HCT116 (cell line): ENCODE results near the gene PLCL2. TPM values are rescaled to one million over a fixed set of nuclear protein-coding genes. Genes with fewer than 3 reads are reported as not detected.

Source experiments
- ATAC-seq: fragments of 200-7000 bp; cut with Tn5 transposase; 2 replicates; pipeline ENCODE4 v1.9.1; 2020; ENCODE audit warnings: mild to moderate bottlenecking, moderate library complexity
- BruUV-seq: library from RNA; stranded (reverse); fragments of 400-500 nt; replicated peaks from 2 replicates; lab custom pipeline; 2021; lab: Mats Ljungman, UMichigan
- CTCF ChIA-PET: fragments of 300-600 bp; sonication (Branson Sonifier 250); formaldehyde crosslinking; loops from one replicate; lab custom pipeline; 2021; ENCODE audit warnings: antibody characterized with exemption; lab: Charles Lee
- POLR2A ChIA-PET: fragments of 300-600, 350-600 bp; sonication (Branson Sonifier 250); formaldehyde crosslinking; loops from one replicate; lab custom pipeline; 2021; ENCODE audit warnings: antibody characterized with exemption; lab: Charles Lee
- RAD21 ChIA-PET, 2 experiments: fragments of 300-600 bp; sonication (Branson Sonifier 250); formaldehyde crosslinking; loops; one replicate each; lab custom pipeline; 2023; ENCODE audit warnings: low total read pairs in 2 of 2; ENCODE audit not compliant: uncharacterized antibody in 2 of 2, unreplicated experiment in 2 of 2, low non-redundant PET in 1 of 2; lab: Charles Lee
- DNase-seq: peaks from one replicate; pipeline ENCODE4 v3.0.0-alpha.2; 2010; ENCODE audit warnings: low read depth, low spot score
- H2AFZ ChIP-seq: fragments of 200-600 bp; shearing (Covaris generic), sonication (generic); 2 replicates; pipeline ENCODE4 v1.6.1; 2017; ENCODE audit warnings: low read depth, mixed run types, mixed read lengths, antibody characterized with exemption, low read length; ENCODE audit not compliant: poor library complexity, severe bottlenecking
- H3K27ac ChIP-seq: 2 replicates; pipeline ENCODE4 v1.5.1; 2012; ENCODE audit warnings: low read depth, low read length
- H3K27me3 ChIP-seq: fragments of 200-600 bp; sonication (generic); 2 replicates; pipeline ENCODE4 v1.6.1; 2016; ENCODE audit warnings: mixed run types, low read length, mixed read lengths; ENCODE audit not compliant: insufficient read depth
- H3K36me3 ChIP-seq, 2 experiments: fragments of 200-500 bp in 1 of 2; fragments of 200-600 bp in 1 of 2; sonication (Bioruptor generic) in 1 of 2; sonication (generic) in 1 of 2; 2 replicates each; pipeline versions ENCODE4 v1.5.1 to v1.6.1; 2014 to 2016; ENCODE audit warnings: low read length in 2 of 2, inconsistent platforms in 1 of 2, mixed read lengths in 1 of 2, mixed run types in 1 of 2; ENCODE audit not compliant: insufficient read depth in 2 of 2, control insufficient read depth in 1 of 2
- H3K4me1 ChIP-seq, 2 experiments: fragments of 200-600 bp in 1 of 2; sonication (generic) in 1 of 2; 2 replicates each; pipeline versions ENCODE4 v1.5.1 to v1.6.1; 2012 to 2017; ENCODE audit warnings: low read length in 2 of 2, inconsistent platforms in 1 of 2, mild to moderate bottlenecking in 1 of 2, mixed read lengths in 1 of 2, mixed run types in 1 of 2, moderate library complexity in 1 of 2; ENCODE audit not compliant: insufficient read depth in 2 of 2, control insufficient read depth in 1 of 2
- H3K4me2 ChIP-seq: fragments of 200-600 bp; sonication (generic); 2 replicates; pipeline ENCODE4 v1.6.1; 2017; ENCODE audit warnings: mixed run types, low read length, mixed read lengths
- H3K4me3 ChIP-seq, 2 experiments: fragments of 200-600 bp in 1 of 2; sonication (generic) in 1 of 2; replicated peaks in 1 of 2; 2 replicates each; pipeline ENCODE4 v1.5.1; 2011 to 2016; ENCODE audit warnings: low read length in 2 of 2, control low read depth in 1 of 2, low read depth in 1 of 2, mild to moderate bottlenecking in 1 of 2, mixed read lengths in 1 of 2, mixed run types in 1 of 2
- H3K79me2 ChIP-seq: fragments of 200-600 bp; sonication (generic); 2 replicates; pipeline ENCODE4 v1.6.1; 2017; ENCODE audit warnings: mild to moderate bottlenecking, mixed run types, low read length, moderate library complexity, mixed read lengths; ENCODE audit not compliant: insufficient read depth
- H3K9ac ChIP-seq: fragments of 200-600 bp; sonication (generic); 2 replicates; pipeline ENCODE4 v1.6.1; 2016; ENCODE audit warnings: low read length, mixed read lengths
- H3K9me2 ChIP-seq: fragments of 200-600 bp; sonication (generic), shearing (Covaris generic); 2 replicates; pipeline ENCODE4 v1.6.1; 2017; ENCODE audit warnings: mixed run types, mild to moderate bottlenecking, moderate library complexity; ENCODE audit not compliant: insufficient read depth
- H3K9me3 ChIP-seq, 2 experiments: fragments of 200-500 bp in 1 of 2; fragments of 200-600 bp in 1 of 2; sonication (Bioruptor generic) in 1 of 2; sonication (generic) in 1 of 2; 2 replicates each; pipeline ENCODE4 v1.6.1; 2014 to 2017; ENCODE audit warnings: low read length in 2 of 2, mixed read lengths in 2 of 2, inconsistent platforms in 1 of 2, low read depth in 1 of 2, mild to moderate bottlenecking in 1 of 2, mixed run types in 1 of 2, moderate library complexity in 1 of 2; ENCODE audit not compliant: control insufficient read depth in 1 of 2, insufficient read depth in 1 of 2
- H4K20me1 ChIP-seq: fragments of 200-600 bp; sonication (generic), shearing (Covaris generic); 2 replicates; pipeline ENCODE4 v1.6.1; 2017; ENCODE audit warnings: mixed run types, mild to moderate bottlenecking, moderate library complexity; ENCODE audit not compliant: insufficient read depth
- CBX3 ChIP-seq: IDR thresholded peaks from 2 replicates; pipeline ENCODE4 v1.6.1; 2012; ENCODE audit warnings: low read depth
- CEBPB ChIP-seq: IDR thresholded peaks from 2 replicates; pipeline ENCODE4 v1.6.1; 2012; ENCODE audit warnings: low read depth
- ELF1 ChIP-seq: IDR thresholded peaks from 2 replicates; pipeline ENCODE4 v1.6.1; 2012; ENCODE audit warnings: low read depth, borderline replicate concordance
- EZH2 ChIP-seq: fragments of 200-600 bp; sonication (generic); IDR thresholded peaks from 2 replicates; pipeline ENCODE4 v1.6.1; 2017; ENCODE audit warnings: antibody characterized with exemption, mixed run types
- EZH2phosphoT487 ChIP-seq: fragments of 200-600 bp; IDR thresholded peaks from 2 replicates; pipeline ENCODE4 v1.6.1; 2018; ENCODE audit warnings: antibody characterized with exemption, borderline replicate concordance
- JUND ChIP-seq: IDR thresholded peaks from 2 replicates; pipeline ENCODE4 v1.6.1; 2012
- POLR2A ChIP-seq: IDR thresholded peaks from 2 replicates; pipeline ENCODE4 v1.7.0; 2011; ENCODE audit warnings: borderline replicate concordance; ENCODE audit not compliant: insufficient read depth, insufficient read length; ENCODE audit errors: extremely low read depth
- POLR2AphosphoS5 ChIP-seq: IDR thresholded peaks from 2 replicates; pipeline ENCODE4 v1.6.1; 2011; ENCODE audit warnings: mild to moderate bottlenecking, low read depth, low read length, moderate library complexity
- RAD21 ChIP-seq: IDR thresholded peaks from 2 replicates; pipeline ENCODE4 v1.6.1; 2012; ENCODE audit warnings: low read depth, mild to moderate bottlenecking
- SIN3A ChIP-seq: IDR thresholded peaks from 2 replicates; pipeline ENCODE4 v1.6.1; 2012; ENCODE audit warnings: low read depth
- SP1 ChIP-seq: IDR thresholded peaks from 2 replicates; pipeline ENCODE4 v1.6.1; 2012; ENCODE audit warnings: low read depth
- SRF ChIP-seq: IDR thresholded peaks from 2 replicates; pipeline ENCODE4 v1.6.1; 2012; ENCODE audit warnings: low read depth
- TCF7L2 ChIP-seq: IDR thresholded peaks from 2 replicates; pipeline ENCODE4 v1.7.0; 2011; ENCODE audit warnings: borderline replicate concordance, inconsistent platforms; ENCODE audit not compliant: insufficient read depth, insufficient read length; ENCODE audit errors: extremely low read depth
- YY1 ChIP-seq: IDR thresholded peaks from 2 replicates; pipeline ENCODE4 v1.6.1; 2011; ENCODE audit warnings: low read length, low read depth, moderate library complexity, mild to moderate bottlenecking; ENCODE audit not compliant: insufficient replicate concordance; ENCODE audit errors: extremely low read depth
- ZFX ChIP-seq: fragments of 450-650 bp; IDR thresholded peaks from 2 replicates; pipeline ENCODE4 v1.6.1; 2017
- ZNF274 ChIP-seq: fragments of 200-500 bp; sonication (Bioruptor generic); IDR thresholded peaks from 2 replicates; pipeline ENCODE4 v1.6.1; 2014; ENCODE audit warnings: mild to moderate bottlenecking, low read depth, low read length, inconsistent platforms
- intact Hi-C: fragments of 100-400 bp; cut with micrococcal nuclease; formaldehyde crosslinking; loops from 2 replicates; pipeline ENCODE4 v1.10.0; 2022
- total RNA-seq: library from RNA; stranded (reverse); gene quantifications from one replicate; pipeline ENCODE4 v1.2.1, GENCODE V29; 2021; ENCODE audit not compliant: unreplicated experiment
- TF ChIP-seq, protein P1 (sequence below), 3 experiments: fragments of 200-600 bp in 1 of 3; sonication (generic) in 1 of 3; IDR thresholded peaks in 2 of 3; conservative IDR thresholded peaks in 1 of 3; 2 replicates each; pipeline ENCODE4 v1.5.1; 2012 to 2017; ENCODE audit warnings: low read depth in 2 of 3, low read length in 2 of 3, antibody characterized with exemption in 1 of 3, borderline replicate concordance in 1 of 3, control low read depth in 1 of 3, mild to moderate bottlenecking in 1 of 3, mixed read lengths in 1 of 3, mixed run types in 1 of 3, moderate library complexity in 1 of 3; ENCODE audit not compliant: insufficient read depth in 1 of 3
- TF ChIP-seq, protein P2 (sequence below): IDR thresholded peaks from 2 replicates; pipeline ENCODE4 v1.6.1; 2012
- TF ChIP-seq, protein P3 (sequence below): IDR thresholded peaks from 2 replicates; pipeline ENCODE4 v1.6.1; 2012
- TF ChIP-seq, protein P4 (sequence below): IDR thresholded peaks from 2 replicates; pipeline ENCODE4 v1.6.1; 2012; ENCODE audit warnings: low read depth
- TF ChIP-seq, protein P5 (sequence below): IDR thresholded peaks from 2 replicates; pipeline ENCODE4 v1.6.1; 2011; ENCODE audit warnings: mild to moderate bottlenecking, low read length, moderate library complexity; ENCODE audit not compliant: insufficient replicate concordance; ENCODE audit errors: extremely low read depth

The PLCL2 gene
- total RNA-seq, 1 experiment from 2014 or later, result 2.2 TPM

DNA sequence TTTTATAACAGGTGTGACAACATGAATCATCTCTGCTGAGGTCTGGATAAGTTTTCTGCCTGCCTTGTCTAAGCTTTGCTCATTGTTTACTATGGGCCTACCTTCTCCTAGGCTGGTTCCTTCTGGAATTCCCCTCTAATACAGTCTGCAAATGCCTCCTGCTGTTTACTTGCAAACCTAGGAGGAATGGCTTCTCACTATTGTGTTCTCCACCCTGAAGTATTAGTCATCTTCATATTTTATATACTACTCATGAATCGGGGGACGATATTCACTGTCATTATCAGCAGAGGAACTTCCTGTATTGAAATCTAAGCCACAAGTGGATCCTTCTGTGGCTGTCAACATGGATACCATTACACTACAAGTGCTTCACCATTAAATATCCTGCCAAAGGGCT, 154.8 kb downstream of the PLCL2 start:
- ChIA-PET RAD21 (no interaction called here), CTCF (no interaction called here), POLR2A (no interaction called here)
- no peaks in the 10 kb centered on the region for H3K9me2 ChIP-seq
- intact Hi-C loops, result loop anchor here (10.0 kb wide), 1 partner anchor 155 kb away; the partner anchor contains the start of gene PLCL2
- H3K9me3 ChIP-seq, result no peaks in the 10 kb centered on the region
- BruUV-seq, result no TSS peak
- no peaks in the 10 kb centered on the region for H3K36me3 ChIP-seq
- H3K4me1 ChIP-seq, result peaks cover 17 to 32% of the 10 kb centered on the region in 2 experiments
- no peaks in the 10 kb centered on the region for H3K79me2 ChIP-seq
- no peak overlapping the region for H3K4me3 ChIP-seq
- H3K9ac ChIP-seq, result no peak overlapping the region
- no peaks in the 10 kb centered on the region for H4K20me1 ChIP-seq
- H2AFZ ChIP-seq, result peak overlapping the region; percentile 49
- ATAC-seq, result peak; percentile 95
- peak overlapping the region; percentile 61 for H3K4me2 ChIP-seq
- no peaks in the 10 kb centered on the region for H3K27me3 ChIP-seq
- H3K27ac ChIP-seq, result peak overlapping the region; percentile 54; the same call in 1 of the 2 replicates
- peak; percentile 78 for DNase-seq
- TF ChIP-seq, protein P1, sequence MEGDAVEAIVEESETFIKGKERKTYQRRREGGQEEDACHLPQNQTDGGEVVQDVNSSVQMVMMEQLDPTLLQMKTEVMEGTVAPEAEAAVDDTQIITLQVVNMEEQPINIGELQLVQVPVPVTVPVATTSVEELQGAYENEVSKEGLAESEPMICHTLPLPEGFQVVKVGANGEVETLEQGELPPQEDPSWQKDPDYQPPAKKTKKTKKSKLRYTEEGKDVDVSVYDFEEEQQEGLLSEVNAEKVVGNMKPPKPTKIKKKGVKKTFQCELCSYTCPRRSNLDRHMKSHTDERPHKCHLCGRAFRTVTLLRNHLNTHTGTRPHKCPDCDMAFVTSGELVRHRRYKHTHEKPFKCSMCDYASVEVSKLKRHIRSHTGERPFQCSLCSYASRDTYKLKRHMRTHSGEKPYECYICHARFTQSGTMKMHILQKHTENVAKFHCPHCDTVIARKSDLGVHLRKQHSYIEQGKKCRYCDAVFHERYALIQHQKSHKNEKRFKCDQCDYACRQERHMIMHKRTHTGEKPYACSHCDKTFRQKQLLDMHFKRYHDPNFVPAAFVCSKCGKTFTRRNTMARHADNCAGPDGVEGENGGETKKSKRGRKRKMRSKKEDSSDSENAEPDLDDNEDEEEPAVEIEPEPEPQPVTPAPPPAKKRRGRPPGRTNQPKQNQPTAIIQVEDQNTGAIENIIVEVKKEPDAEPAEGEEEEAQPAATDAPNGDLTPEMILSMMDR (IDR thresholded peaks at IDR 0.05 in 2 of 3, conservative IDR thresholded peaks at IDR 0.05 in 1 of 3; ENCODE audit: borderline replicate concordance in 1 of 3, insufficient read depth in 1 of 3, low read depth in 2 of 3, low read length in 2 of 3), result 0 out of 6 replicates have a peak, but pooled peaks of 1 of the 3 experiments have one; percentile 21
- peak; percentile 93 for TF ChIP-seq JUND
- TF ChIP-seq, protein P2, sequence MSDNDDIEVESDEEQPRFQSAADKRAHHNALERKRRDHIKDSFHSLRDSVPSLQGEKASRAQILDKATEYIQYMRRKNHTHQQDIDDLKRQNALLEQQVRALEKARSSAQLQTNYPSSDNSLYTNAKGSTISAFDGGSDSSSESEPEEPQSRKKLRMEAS, result peak; percentile 64
- no peak for TF ChIP-seq POLR2A
- TF ChIP-seq ELF1, result peak; percentile 50
- no peak for TF ChIP-seq ZNF274
- peak; percentile 88 for TF ChIP-seq SP1
- no peak for TF ChIP-seq TCF7L2
- TF ChIP-seq CBX3, result peak; percentile 95
- TF ChIP-seq POLR2AphosphoS5, result 0 out of 2 replicates have a peak, but pooled peaks have one; percentile 17
- TF ChIP-seq, protein P3, sequence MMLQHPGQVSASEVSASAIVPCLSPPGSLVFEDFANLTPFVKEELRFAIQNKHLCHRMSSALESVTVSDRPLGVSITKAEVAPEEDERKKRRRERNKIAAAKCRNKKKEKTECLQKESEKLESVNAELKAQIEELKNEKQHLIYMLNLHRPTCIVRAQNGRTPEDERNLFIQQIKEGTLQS, result peak; percentile 52; the same call in 1 of the 2 replicates
- TF ChIP-seq EZH2, result no peak
- TF ChIP-seq, protein P4, sequence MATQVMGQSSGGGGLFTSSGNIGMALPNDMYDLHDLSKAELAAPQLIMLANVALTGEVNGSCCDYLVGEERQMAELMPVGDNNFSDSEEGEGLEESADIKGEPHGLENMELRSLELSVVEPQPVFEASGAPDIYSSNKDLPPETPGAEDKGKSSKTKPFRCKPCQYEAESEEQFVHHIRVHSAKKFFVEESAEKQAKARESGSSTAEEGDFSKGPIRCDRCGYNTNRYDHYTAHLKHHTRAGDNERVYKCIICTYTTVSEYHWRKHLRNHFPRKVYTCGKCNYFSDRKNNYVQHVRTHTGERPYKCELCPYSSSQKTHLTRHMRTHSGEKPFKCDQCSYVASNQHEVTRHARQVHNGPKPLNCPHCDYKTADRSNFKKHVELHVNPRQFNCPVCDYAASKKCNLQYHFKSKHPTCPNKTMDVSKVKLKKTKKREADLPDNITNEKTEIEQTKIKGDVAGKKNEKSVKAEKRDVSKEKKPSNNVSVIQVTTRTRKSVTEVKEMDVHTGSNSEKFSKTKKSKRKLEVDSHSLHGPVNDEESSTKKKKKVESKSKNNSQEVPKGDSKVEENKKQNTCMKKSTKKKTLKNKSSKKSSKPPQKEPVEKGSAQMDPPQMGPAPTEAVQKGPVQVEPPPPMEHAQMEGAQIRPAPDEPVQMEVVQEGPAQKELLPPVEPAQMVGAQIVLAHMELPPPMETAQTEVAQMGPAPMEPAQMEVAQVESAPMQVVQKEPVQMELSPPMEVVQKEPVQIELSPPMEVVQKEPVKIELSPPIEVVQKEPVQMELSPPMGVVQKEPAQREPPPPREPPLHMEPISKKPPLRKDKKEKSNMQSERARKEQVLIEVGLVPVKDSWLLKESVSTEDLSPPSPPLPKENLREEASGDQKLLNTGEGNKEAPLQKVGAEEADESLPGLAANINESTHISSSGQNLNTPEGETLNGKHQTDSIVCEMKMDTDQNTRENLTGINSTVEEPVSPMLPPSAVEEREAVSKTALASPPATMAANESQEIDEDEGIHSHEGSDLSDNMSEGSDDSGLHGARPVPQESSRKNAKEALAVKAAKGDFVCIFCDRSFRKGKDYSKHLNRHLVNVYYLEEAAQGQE, result no peak
- no peak for TF ChIP-seq YY1
- TF ChIP-seq CEBPB, result peak; percentile 48
- TF ChIP-seq SRF, result peak; percentile 77
- TF ChIP-seq SIN3A, result peak; percentile 50; the same call in 1 of the 2 replicates
- TF ChIP-seq RAD21, result peak; percentile 45
- TF ChIP-seq, protein P5, sequence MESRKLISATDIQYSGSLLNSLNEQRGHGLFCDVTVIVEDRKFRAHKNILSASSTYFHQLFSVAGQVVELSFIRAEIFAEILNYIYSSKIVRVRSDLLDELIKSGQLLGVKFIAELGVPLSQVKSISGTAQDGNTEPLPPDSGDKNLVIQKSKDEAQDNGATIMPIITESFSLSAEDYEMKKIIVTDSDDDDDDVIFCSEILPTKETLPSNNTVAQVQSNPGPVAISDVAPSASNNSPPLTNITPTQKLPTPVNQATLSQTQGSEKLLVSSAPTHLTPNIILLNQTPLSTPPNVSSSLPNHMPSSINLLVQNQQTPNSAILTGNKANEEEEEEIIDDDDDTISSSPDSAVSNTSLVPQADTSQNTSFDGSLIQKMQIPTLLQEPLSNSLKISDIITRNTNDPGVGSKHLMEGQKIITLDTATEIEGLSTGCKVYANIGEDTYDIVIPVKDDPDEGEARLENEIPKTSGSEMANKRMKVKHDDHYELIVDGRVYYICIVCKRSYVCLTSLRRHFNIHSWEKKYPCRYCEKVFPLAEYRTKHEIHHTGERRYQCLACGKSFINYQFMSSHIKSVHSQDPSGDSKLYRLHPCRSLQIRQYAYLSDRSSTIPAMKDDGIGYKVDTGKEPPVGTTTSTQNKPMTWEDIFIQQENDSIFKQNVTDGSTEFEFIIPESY, result no peak
- TF ChIP-seq EZH2phosphoT487, result no peak
- no peak for TF ChIP-seq ZFX
